Muscle layer of duodenum (tissue), 2 donors: ENCODE measurements around the gene RASA3.

Experiments used
- H3K27ac ChIP-seq: one replicate; pipeline ENCODE4 v1.7.0; 2013; ENCODE audit warnings: mild to moderate bottlenecking, low read length
- H3K27me3 ChIP-seq: one replicate; pipeline ENCODE4 v1.7.0; 2013; ENCODE audit warnings: low read depth, mild to moderate bottlenecking, control low read depth, low read length
- H3K36me3 ChIP-seq, 2 donors: one replicate each; pipeline ENCODE4 v1.7.0; 2013; ENCODE audit warnings: low read length in 2 of 2, control low read depth in 1 of 2, mild to moderate bottlenecking in 1 of 2; ENCODE audit not compliant: insufficient read depth in 2 of 2, control insufficient read depth in 1 of 2
- H3K4me1 ChIP-seq, 2 donors: one replicate each; pipeline ENCODE4 v1.7.0; 2013; ENCODE audit warnings: low read length in 2 of 2, mild to moderate bottlenecking in 2 of 2, control low read depth in 1 of 2, moderate library complexity in 1 of 2; ENCODE audit not compliant: insufficient read depth in 2 of 2, control insufficient read depth in 1 of 2
- H3K4me3 ChIP-seq, 2 donors: one replicate each; pipeline ENCODE4 v1.7.0; 2013; ENCODE audit warnings: low read length in 2 of 2, low read depth in 1 of 2, mild to moderate bottlenecking in 1 of 2
- H3K9me3 ChIP-seq, 2 donors: one replicate each; pipeline ENCODE4 v1.7.0; 2013; ENCODE audit warnings: low read length in 2 of 2, control low read depth in 1 of 2, mild to moderate bottlenecking in 1 of 2; ENCODE audit not compliant: control insufficient read depth in 1 of 2
- donor health status: healthy.

RASA3 gene

GRCh38 chr13:113945857-113946408, 186.5 kb downstream of the RASA3 start:
- no peaks in the 10 kb centered on the region for H3K4me1 ChIP-seq
- H3K4me3 ChIP-seq, result no peak overlapping the region
- H3K36me3 ChIP-seq, result no peaks in the 10 kb centered on the region
- no peaks in the 10 kb centered on the region for H3K9me3 ChIP-seq
- H3K27ac ChIP-seq, result no peak overlapping the region
- no peaks in the 10 kb centered on the region for H3K27me3 ChIP-seq

DNA sequence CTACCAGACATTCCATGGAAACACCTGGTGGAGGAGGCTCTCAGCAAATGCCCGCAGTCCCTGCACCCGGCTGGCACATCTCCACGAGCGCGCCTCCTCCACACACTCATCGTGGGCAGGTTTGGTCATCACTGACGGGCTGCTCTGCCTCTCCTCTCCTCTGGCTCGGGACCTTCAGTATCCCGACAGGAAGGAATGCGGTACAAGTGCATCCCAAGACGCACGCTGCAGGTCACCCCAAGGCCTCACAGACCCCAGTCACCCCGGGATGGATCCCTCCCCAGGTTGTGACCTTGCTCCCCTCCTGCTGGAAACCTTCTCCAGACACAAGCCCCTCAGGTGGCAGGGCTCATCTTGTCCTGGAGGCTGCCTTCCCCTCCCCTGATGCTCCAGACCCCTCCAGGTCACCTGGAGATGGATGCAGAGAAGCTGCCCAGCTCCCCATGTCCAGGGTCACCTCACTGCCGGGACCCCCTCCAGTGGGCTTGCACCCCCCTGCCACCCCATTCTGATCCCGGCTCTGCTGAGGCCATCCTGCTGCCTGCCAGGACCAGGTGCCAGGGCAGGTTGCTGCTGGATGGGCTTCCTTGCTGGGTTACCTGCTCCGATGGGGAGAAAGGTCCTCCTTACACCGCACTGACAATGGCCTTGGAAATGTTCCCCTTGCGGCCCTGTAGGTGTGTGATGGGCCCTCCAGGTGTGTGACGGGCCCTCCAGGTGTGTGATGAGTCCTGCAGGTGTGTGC, 188.4 kb downstream of the RASA3 start:
- Histone ChIP-seq H3K4me1 (no peaks in the 10 kb centered on the region), H3K4me3 (no peak overlapping the region), H3K27ac (no peak overlapping the region), H3K36me3 (no peaks in the 10 kb centered on the region), H3K27me3 (no peaks in the 10 kb centered on the region), H3K9me3 (no peaks in the 10 kb centered on the region)

- no peaks in the 10 kb centered on the region for H3K9me3 ChIP-seq
- H3K4me1 ChIP-seq, result peaks cover 0 to 8% of the 10 kb centered on the region in 2 donors
- no peaks in the 10 kb centered on the region for H3K36me3 ChIP-seq
- no peak overlapping the region for H3K4me3 ChIP-seq
- no peak overlapping the region for H3K27ac ChIP-seq
- H3K27me3 ChIP-seq, result peaks cover 2% of the 10 kb centered on the region
These were observed 189.8 kb downstream of the RASA3 start for GRCh38 chr13:113942591-113943103.

DNA sequence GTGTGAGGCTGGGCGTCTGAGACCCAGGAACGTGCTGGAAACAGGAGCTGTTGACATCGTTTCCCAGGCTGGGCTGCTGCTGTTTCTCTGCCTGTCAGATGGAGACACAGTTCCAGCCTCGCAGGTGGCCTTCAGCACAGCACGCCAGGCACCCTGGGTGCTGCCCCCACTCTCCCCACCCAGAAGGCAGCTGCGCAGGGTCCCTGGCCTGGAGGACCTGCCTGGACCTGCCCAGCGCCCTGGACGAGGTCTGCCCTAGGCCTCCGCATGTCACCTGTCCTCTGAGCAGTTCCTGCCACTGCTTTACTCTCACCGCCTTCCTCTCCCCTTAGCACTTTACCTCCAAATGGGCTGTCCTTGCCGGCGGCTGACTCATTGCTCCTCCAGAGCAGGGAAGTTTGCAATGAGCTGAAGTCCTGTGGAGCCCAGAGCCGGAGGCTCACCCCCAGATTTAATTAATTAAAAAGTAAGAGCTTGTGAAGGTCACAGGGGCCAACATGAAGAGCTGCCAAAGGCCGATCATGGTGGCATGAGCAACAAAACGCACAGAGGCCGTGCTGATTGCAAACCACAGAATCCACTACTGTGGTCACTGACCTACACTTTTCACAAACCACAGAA, 190.7 kb downstream of the RASA3 start:
- peaks cover 5% of the 10 kb centered on the region for H3K27me3 ChIP-seq
- H3K27ac ChIP-seq, result no peak overlapping the region
- H3K4me3 ChIP-seq, result no peak overlapping the region
- H3K9me3 ChIP-seq, result no peaks in the 10 kb centered on the region
- no peaks in the 10 kb centered on the region for H3K36me3 ChIP-seq
- peaks cover 0 to 8% of the 10 kb centered on the region in 2 donors for H3K4me1 ChIP-seq

DNA sequence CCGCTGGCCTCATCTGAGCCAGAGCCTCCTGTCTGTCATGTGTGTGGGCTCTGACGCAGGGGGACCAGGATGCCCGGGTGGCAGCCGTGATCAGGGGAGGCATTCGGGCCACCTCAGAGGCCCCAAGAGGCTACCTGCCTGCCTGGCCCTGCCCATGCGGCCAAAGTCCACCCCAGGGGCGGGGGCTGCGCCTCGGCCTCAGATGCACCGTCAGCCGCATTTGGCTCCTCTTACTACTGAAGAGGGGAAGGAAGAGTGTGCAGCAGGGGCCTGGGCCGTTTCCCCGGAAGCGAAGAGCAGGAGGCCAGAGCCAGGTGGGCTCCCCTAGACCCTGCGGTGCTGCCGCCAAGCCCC, 192.5 kb downstream of the RASA3 start:
- H3K9me3 ChIP-seq, result no peaks in the 10 kb centered on the region
- no peak overlapping the region for H3K27ac ChIP-seq
- H3K36me3 ChIP-seq, result no peaks in the 10 kb centered on the region
- H3K27me3 ChIP-seq, result peaks cover 5% of the 10 kb centered on the region
- H3K4me1 ChIP-seq, result peaks cover 0 to 8% of the 10 kb centered on the region in 2 donors
- H3K4me3 ChIP-seq, result no peak overlapping the region

DNA sequence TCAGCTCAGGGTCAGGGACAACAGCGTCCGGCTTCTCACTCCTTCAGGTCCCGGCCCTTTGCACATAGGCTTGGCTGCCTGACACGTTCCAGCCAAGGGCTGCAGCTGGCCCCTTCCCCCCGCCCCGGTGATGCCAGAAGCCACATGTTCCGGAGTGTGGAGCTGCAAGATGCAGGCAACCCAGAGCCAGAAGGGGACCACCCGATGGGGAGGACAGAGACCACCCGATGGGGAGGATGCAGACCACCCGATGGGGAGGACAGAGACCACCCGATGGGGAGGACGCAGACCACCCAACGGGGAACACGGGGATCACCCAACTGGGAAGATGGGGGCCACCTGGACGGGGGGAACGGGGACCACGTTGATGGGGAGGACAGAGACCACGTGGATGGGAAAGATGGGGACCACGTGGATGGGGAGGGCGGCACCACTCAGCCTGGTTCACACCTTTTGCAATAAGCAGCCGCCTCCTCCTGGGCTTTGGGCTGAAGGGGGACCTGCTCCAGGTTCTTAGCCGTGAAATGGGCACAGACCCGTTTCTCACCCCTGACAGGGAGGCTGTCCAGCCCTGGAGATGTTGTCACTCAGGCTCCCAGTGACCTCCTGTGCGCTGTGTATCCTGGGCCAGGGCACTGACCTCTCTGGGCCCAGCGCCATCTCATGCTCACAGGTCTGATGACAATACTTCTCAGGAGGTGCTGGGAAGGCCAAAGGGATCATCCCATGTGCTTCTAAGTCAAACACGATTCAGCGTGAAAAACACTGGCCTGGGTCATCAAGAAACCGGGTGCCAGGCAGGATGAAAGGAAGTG, 193.1 kb downstream of the RASA3 start:
- Histone ChIP-seq H3K9me3 (no peaks in the 10 kb centered on the region), H3K27ac (no peak overlapping the region), H3K27me3 (peaks cover 5% of the 10 kb centered on the region), H3K4me3 (no peak overlapping the region), H3K36me3 (no peaks in the 10 kb centered on the region), H3K4me1 (peaks cover 0 to 8% of the 10 kb centered on the region in 2 donors)

DNA sequence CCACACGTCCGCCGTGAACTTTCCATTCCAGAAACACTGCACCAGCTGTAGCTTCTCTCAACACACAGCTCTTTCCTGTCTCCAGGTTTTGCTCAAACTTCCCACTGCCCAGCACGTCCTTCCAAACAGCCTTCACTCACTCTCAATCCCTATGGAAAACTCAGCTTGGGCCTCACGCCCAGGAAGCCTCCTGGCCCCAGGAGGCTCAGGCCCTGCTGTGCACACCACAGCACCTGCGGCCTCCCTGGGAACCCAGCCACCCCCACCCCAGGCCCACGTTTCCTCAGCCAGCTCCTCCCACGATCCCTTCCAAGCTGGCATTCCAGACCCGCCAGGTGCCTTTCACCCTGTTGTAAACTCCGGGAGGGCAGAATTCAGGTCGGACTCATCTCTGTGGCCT, 193.7 kb downstream of the RASA3 start:
- Histone ChIP-seq H3K27ac (no peak overlapping the region), H3K4me1 (peaks cover 0 to 8% of the 10 kb centered on the region in 2 donors), H3K36me3 (no peaks in the 10 kb centered on the region), H3K9me3 (no peaks in the 10 kb centered on the region), H3K4me3 (no peak overlapping the region), H3K27me3 (peaks cover 5% of the 10 kb centered on the region)

DNA sequence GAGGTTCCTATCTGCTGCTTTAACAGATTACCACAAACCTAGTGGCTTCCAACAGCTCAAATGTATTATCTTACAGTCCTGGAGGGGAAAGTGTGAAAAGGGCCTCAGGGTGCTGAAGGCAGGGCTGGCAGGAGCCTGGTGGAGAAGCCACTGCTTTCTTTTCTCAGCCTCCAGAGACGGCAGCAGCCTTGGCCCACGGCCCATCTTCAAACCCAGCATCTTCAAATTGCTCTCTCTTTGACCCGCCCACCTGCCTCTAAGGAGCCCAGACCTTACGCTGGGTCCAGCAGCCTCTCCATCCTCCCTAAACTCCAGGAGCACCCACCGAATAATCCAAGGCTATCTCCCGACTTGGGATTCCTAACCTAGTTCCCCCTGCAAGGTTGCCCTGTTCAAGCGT, 194.2 kb downstream of the RASA3 start:
- Histone ChIP-seq H3K36me3 (no peaks in the 10 kb centered on the region), H3K4me1 (peaks cover 0 to 8% of the 10 kb centered on the region in 2 donors), H3K9me3 (no peaks in the 10 kb centered on the region), H3K4me3 (no peak overlapping the region), H3K27ac (no peak overlapping the region), H3K27me3 (peaks cover 5% of the 10 kb centered on the region)

DNA sequence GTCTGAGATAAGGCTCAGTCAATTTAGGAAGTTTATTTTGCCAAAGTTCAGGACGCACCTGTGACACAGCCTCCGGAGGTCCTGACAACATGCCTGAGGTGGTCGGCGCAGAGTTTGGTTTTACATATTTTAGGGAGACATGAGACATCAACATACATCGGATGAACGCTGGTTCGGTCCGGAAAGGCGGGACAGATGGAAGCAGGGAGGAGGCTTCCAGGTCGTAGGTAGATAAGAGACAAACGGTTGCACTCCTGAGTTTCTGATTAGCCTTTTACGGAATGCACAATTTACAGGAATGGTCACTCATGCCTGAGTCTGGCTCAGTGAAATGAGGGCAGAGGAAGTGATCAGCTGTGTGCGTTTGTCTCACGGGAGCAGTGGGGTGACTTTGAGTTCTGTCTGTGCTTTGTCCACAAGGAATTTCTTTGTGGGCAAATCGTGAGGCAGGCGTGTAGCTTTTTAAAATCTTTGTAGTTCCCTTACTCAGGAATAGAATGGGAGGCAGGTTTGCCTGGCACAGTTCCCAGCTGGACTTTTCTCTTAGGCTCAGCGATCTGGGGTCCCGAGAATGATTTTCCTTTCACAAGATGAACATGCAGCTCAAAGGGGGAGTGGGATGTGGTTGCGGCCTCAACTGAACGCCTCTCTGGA, 194.8 kb downstream of the RASA3 start:
- Histone ChIP-seq H3K36me3 (no peaks in the 10 kb centered on the region), H3K9me3 (no peaks in the 10 kb centered on the region)

GRCh38 chr13:113937073-113937472, 195.3 kb downstream of the RASA3 start:
- H3K36me3 ChIP-seq, result no peaks in the 10 kb centered on the region
- H3K27me3 ChIP-seq, result peaks cover 5% of the 10 kb centered on the region
- H3K27ac ChIP-seq, result no peak overlapping the region

More for the DNA sequence above, 194.8 kb downstream of the RASA3 start:
- Histone ChIP-seq H3K4me3 (no peak overlapping the region), H3K4me1 (peaks cover 0 to 8% of the 10 kb centered on the region in 2 donors), H3K27ac (no peak overlapping the region), H3K27me3 (peaks cover 5% of the 10 kb centered on the region)

More at GRCh38 chr13:113937073-113937472, 195.3 kb downstream of the RASA3 start:
- Histone ChIP-seq H3K9me3 (no peaks in the 10 kb centered on the region), H3K4me1 (peaks cover 0 to 8% of the 10 kb centered on the region in 2 donors), H3K4me3 (no peak overlapping the region)
